Panc1 (cell line): Measurements from ENCODE around the gene CUZD1. TPM values are rescaled to one million over a fixed set of nuclear protein-coding genes. Genes with fewer than 3 reads are reported as not detected.
"Not testable (repeated sequence)": the region's sequence is repeated elsewhere in the genome, so short reads cannot be mapped to it uniquely, and the experiment has no call there.

Experiments
- ATAC-seq: fragments of 200-7000 bp; cut with Tn5 transposase; 2 replicates; pipeline ENCODE4 v1.9.1; 2020; ENCODE audit warnings: mild to moderate bottlenecking, moderate library complexity
- BruUV-seq: library from RNA; stranded (reverse); fragments of 400-500 nt; replicated peaks from 2 replicates; lab custom pipeline; 2021; lab: Mats Ljungman, UMichigan
- CTCF ChIA-PET: fragments of 300-600 bp; sonication (Branson Sonifier 250); formaldehyde crosslinking; loops from one replicate; lab custom pipeline; 2022; ENCODE audit warnings: antibody characterized with exemption; lab: Charles Lee
- POLR2A ChIA-PET: fragments of 300-600 bp; sonication (Branson Sonifier 250); formaldehyde crosslinking; loops from one replicate; lab custom pipeline; 2022; ENCODE audit warnings: antibody characterized with exemption; lab: Charles Lee
- DNase-seq: peaks from one replicate; pipeline ENCODE4 v3.0.0-alpha.2; 2010; ENCODE audit warnings: low read depth, low spot score
- H3K27ac ChIP-seq: 2 replicates; pipeline ENCODE4 v1.5.1; 2011; ENCODE audit warnings: mild to moderate bottlenecking, low read length, inconsistent platforms
- H3K27me3 ChIP-seq: fragments of 200-500 bp; sonication (Bioruptor generic); 2 replicates; pipeline ENCODE4 v1.6.0; 2014; ENCODE audit warnings: low read length, inconsistent platforms; ENCODE audit not compliant: control insufficient read depth, insufficient read depth
- H3K36me3 ChIP-seq: fragments of 200-500 bp; sonication (Bioruptor generic); 2 replicates; pipeline ENCODE4 v1.5.1; 2014; ENCODE audit warnings: inconsistent platforms, mild to moderate bottlenecking, low read length, moderate library complexity; ENCODE audit not compliant: control insufficient read depth, insufficient read depth
- H3K4me1 ChIP-seq: 2 replicates; pipeline ENCODE4 v1.5.1; 2011; ENCODE audit warnings: inconsistent platforms, mild to moderate bottlenecking, low read length, moderate library complexity; ENCODE audit not compliant: control insufficient read depth, insufficient read depth
- H3K4me3 ChIP-seq, 2 experiments: 2 replicates each; pipeline ENCODE4 v1.5.1; 2011 to 2012; ENCODE audit warnings: low read depth in 2 of 2, low read length in 2 of 2, mild to moderate bottlenecking in 2 of 2, inconsistent platforms in 1 of 2, moderate library complexity in 1 of 2
- H3K9me3 ChIP-seq: fragments of 200-500 bp; sonication (Bioruptor generic); 2 replicates; pipeline ENCODE4 v1.5.1; 2014; ENCODE audit warnings: low read depth, mild to moderate bottlenecking, inconsistent platforms, low read length, moderate library complexity; ENCODE audit not compliant: control insufficient read depth, insufficient read depth
- POLR2AphosphoS5 ChIP-seq: IDR thresholded peaks from 2 replicates; pipeline ENCODE4 v1.6.1; 2012; ENCODE audit warnings: mild to moderate bottlenecking, low read depth, low read length, moderate library complexity
- SIN3A ChIP-seq: IDR thresholded peaks from 2 replicates; pipeline ENCODE4 v1.6.1; 2012; ENCODE audit warnings: low read depth, mild to moderate bottlenecking, low read length, moderate library complexity, borderline replicate concordance; ENCODE audit not compliant: insufficient read depth
- TCF7L2 ChIP-seq: IDR thresholded peaks from 2 replicates; pipeline ENCODE4 v1.6.1; 2011; ENCODE audit warnings: mild to moderate bottlenecking, low read depth, low read length, inconsistent platforms
- in situ Hi-C: cut with HindIII; loops from 2 replicates; pipeline ENCODE4 v1.10.0; 2016; ENCODE audit warnings: low sequenced_read_pairs, low pct_unique_long_range_greater_than_20kb
- intact Hi-C: fragments of 100-400 bp; cut with micrococcal nuclease; formaldehyde crosslinking; loops from one replicate; pipeline ENCODE4 v1.10.0; 2022; ENCODE audit not compliant: unreplicated experiment
- total RNA-seq: library from RNA; stranded (reverse); gene quantifications from one replicate; pipeline ENCODE4 v1.2.1, GENCODE V29; 2021; ENCODE audit not compliant: unreplicated experiment
- TF ChIP-seq, protein P1 (sequence below): fragments of 450-650 bp; IDR thresholded peaks from 2 replicates; pipeline ENCODE4 v1.5.1; 2017; ENCODE audit warnings: mild to moderate bottlenecking
- TF ChIP-seq, protein P2 (sequence below), 2 experiments: IDR thresholded peaks; 2 replicates each; pipeline ENCODE4 v1.6.1; 2011 to 2012; ENCODE audit warnings: low read depth in 2 of 2, control low read depth in 1 of 2, low read length in 1 of 2, mild to moderate bottlenecking in 1 of 2, moderate library complexity in 1 of 2; ENCODE audit not compliant: insufficient read depth in 1 of 2

The CUZD1 gene
- total RNA-seq, 1 experiment from 2014 or later, result 2.9 TPM

DNA sequence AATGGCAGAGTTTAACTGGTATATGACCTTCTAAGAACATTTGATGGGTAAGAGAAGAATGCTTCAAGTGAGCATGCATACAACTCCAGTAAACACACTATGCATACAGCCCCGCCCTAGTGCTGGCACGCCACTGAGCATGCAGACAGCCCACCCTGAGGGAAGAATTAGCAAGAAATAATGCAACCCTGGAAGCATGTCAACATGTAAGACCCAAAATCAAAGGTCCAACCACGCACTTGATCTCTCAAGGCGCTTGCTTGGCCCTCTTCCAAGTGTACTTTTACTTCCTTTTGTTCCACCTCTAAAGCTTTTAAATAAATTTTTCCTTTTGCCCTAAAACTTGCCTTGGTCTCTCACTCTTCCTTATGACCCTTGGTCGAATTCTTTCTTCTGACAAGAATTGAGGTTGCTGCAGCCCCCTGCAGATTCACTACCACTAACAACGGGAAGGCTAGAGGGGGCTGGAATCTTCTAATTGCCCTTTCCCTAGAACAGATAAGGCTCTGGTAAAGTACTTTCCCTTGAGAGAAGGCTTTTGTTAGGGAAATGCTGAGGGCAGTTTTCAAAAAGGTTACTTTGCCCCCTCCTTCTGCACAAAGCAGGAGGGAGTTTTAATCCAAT is 30.3 kb upstream of the CUZD1 start:
- POLR2A ChIA-PET, result no interaction called here
- Histone ChIP-seq H3K4me1 (peaks cover 21% of the 10 kb centered on the region), H3K36me3 (peaks cover 4% of the 10 kb centered on the region; the same call in 1 of the 2 replicates), H3K27ac (no peak overlapping the region; the same call in 1 of the 2 replicates), H3K4me3 (no peak overlapping the region), H3K9me3 (peaks cover 25% of the 10 kb centered on the region), H3K27me3 (no peaks in the 10 kb centered on the region)
- in situ Hi-C loops, result no loop called here
- ATAC-seq (no peak), DNase-seq (no peak)
- intact Hi-C loops, result no loop called here
- no TSS peak for BruUV-seq
- CTCF ChIA-PET, result no interaction called here
- TF ChIP-seq TCF7L2 (no peak), SIN3A (no peak), POLR2AphosphoS5 (no peak)
- TF ChIP-seq, protein P1, sequence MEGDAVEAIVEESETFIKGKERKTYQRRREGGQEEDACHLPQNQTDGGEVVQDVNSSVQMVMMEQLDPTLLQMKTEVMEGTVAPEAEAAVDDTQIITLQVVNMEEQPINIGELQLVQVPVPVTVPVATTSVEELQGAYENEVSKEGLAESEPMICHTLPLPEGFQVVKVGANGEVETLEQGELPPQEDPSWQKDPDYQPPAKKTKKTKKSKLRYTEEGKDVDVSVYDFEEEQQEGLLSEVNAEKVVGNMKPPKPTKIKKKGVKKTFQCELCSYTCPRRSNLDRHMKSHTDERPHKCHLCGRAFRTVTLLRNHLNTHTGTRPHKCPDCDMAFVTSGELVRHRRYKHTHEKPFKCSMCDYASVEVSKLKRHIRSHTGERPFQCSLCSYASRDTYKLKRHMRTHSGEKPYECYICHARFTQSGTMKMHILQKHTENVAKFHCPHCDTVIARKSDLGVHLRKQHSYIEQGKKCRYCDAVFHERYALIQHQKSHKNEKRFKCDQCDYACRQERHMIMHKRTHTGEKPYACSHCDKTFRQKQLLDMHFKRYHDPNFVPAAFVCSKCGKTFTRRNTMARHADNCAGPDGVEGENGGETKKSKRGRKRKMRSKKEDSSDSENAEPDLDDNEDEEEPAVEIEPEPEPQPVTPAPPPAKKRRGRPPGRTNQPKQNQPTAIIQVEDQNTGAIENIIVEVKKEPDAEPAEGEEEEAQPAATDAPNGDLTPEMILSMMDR, result no peak
- TF ChIP-seq, protein P2, sequence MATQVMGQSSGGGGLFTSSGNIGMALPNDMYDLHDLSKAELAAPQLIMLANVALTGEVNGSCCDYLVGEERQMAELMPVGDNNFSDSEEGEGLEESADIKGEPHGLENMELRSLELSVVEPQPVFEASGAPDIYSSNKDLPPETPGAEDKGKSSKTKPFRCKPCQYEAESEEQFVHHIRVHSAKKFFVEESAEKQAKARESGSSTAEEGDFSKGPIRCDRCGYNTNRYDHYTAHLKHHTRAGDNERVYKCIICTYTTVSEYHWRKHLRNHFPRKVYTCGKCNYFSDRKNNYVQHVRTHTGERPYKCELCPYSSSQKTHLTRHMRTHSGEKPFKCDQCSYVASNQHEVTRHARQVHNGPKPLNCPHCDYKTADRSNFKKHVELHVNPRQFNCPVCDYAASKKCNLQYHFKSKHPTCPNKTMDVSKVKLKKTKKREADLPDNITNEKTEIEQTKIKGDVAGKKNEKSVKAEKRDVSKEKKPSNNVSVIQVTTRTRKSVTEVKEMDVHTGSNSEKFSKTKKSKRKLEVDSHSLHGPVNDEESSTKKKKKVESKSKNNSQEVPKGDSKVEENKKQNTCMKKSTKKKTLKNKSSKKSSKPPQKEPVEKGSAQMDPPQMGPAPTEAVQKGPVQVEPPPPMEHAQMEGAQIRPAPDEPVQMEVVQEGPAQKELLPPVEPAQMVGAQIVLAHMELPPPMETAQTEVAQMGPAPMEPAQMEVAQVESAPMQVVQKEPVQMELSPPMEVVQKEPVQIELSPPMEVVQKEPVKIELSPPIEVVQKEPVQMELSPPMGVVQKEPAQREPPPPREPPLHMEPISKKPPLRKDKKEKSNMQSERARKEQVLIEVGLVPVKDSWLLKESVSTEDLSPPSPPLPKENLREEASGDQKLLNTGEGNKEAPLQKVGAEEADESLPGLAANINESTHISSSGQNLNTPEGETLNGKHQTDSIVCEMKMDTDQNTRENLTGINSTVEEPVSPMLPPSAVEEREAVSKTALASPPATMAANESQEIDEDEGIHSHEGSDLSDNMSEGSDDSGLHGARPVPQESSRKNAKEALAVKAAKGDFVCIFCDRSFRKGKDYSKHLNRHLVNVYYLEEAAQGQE (IDR thresholded peaks at IDR 0.05; ENCODE audit: insufficient read depth in 1 of 2, low read depth in 2 of 2, low read length in 1 of 2), result no peak

DNA sequence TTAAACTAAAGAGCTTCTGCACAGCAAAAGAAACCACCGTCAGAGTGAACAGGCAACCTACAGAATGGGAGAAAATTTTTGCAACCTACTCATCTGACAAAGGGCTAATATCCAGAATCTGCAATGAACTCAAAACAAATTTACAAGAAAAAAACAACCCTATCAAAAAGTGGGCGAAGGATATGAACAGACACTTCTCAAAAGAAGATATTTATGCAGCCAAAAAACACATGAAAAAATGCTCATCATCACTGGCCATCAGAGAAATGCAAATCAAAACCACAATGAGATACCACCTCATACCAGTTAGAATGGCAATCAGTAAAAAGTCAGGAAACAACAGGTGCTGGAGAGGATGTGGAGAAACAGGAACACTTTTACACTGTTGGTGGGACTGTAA is 26.3 kb upstream of the CUZD1 start:
- H3K36me3 ChIP-seq, H3K4me1 ChIP-seq, ATAC-seq, DNase-seq, POLR2A ChIA-PET, in situ Hi-C loops, H3K4me3 ChIP-seq, BruUV-seq, intact Hi-C loops, CTCF ChIA-PET, H3K27me3 ChIP-seq, H3K27ac ChIP-seq: not testable (repeated sequence)
- peaks cover 25% of the 10 kb centered on the region for H3K9me3 ChIP-seq

DNA sequence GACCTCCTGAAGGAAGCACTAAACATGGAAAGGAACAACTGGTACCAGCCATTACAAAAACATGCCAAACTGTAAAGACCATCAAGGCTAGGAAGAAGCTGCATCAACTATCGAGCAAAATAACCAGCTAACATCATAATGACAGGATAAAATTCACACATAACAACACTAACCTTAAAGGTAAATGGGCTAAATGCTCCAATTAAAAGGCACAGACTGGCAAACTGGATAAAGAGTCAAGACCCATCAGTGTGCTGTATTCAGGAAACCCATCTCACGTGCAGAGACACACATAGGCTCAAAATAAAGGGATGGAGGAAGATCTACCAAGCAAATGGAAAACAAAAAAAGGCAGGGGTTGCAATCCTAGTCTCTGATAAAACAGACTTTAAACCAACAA is 23.1 kb upstream of the CUZD1 start:
- H3K4me1 ChIP-seq, result peaks cover 16% of the 10 kb centered on the region
- H3K4me3 ChIP-seq, H3K27ac ChIP-seq, BruUV-seq, intact Hi-C loops, POLR2A ChIA-PET, in situ Hi-C loops, ATAC-seq, H3K36me3 ChIP-seq, CTCF ChIA-PET, H3K27me3 ChIP-seq, H3K9me3 ChIP-seq, DNase-seq: not testable (repeated sequence)

DNA sequence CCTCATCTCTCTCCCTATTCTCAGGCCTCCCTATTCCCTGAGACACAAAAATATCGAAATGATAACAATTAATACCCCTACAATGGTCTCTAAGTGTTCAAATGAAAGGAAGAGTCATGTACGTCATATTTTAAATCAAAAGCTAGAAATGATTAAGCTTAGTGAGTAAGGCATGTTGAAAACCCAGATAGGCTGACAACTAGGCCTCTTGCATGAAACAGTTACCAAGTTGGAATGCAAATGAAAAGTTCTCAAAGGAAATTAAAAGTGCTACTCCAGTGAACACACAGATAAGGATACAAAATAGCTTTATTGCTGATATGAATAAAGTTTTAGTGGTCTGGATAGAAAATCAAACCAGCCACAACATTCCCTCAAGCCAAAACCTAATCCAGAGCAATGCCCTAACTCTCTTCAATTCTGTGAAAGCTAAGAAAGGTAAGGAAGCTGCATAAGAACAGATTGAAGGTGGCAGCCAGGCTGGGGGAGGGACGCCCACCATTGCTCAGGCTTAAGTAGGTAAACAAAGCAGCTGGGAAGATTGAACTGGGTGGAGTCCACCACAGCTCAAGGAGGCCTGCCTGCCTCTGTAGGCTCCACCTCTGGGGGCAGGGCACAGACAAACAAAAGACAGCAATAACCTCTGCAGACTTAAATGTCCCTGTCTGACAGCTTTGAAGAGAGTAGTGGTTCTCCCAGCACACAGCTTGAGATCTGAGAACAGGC is 21.3 kb upstream of the CUZD1 start:
- BruUV-seq, H3K9me3 ChIP-seq, H3K27ac ChIP-seq, H3K36me3 ChIP-seq, POLR2A ChIA-PET, H3K27me3 ChIP-seq, DNase-seq, in situ Hi-C loops, ATAC-seq, intact Hi-C loops, CTCF ChIA-PET, H3K4me3 ChIP-seq: not testable (repeated sequence)
- peaks cover 19% of the 10 kb centered on the region for H3K4me1 ChIP-seq
